ELR (cell line): ENCODE data around the gene GPNMB.
"Not testable (repeated sequence)": the region's sequence is repeated elsewhere in the genome, so short reads cannot be mapped to it uniquely, and the experiment has no call there.

Experiments used
- DNase-seq: peaks from one replicate; pipeline ENCODE4 v3.0.0-alpha.2; 2015; ENCODE audit warnings: low read depth

Gene GPNMB

GRCh38 chr7:23246555-23246954, at the start of gene GPNMB:
GPNMB (plus strand) TSS chr7:23246775; CDS start chr7:23246858, 83 bp downstream.
- peak; percentile 81 for DNase-seq

- DNase-seq = not testable (repeated sequence)
These were observed 48.8 kb upstream of the GPNMB start for GRCh38 chr7:23197745-23198144.

- DNase-seq = no peak
These were observed 46.2 kb upstream of the GPNMB start for GRCh38 chr7:23200331-23200730.

GRCh38 chr7:23204241-23204640, 42.3 kb upstream of the GPNMB start:
- no peak for DNase-seq

GRCh38 chr7:23205577-23205908, 41.0 kb upstream of the GPNMB start:
- DNase-seq = no peak

- no peak for DNase-seq
These were observed 40.4 kb upstream of the GPNMB start for GRCh38 chr7:23205909-23206767.

GRCh38 chr7:23207021-23207420, 39.6 kb upstream of the GPNMB start:
- no peak for DNase-seq

- peak; percentile 30 for DNase-seq
These were observed 38.7 kb upstream of the GPNMB start for GRCh38 chr7:23207884-23208283.

- no peak for DNase-seq
These were observed 38.3 kb upstream of the GPNMB start for GRCh38 chr7:23208316-23208715.

GRCh38 chr7:23210506-23210905, 36.1 kb upstream of the GPNMB start:
- DNase-seq = no peak

GRCh38 chr7:23211589-23211988, 35.0 kb upstream of the GPNMB start:
- DNase-seq = no peak

- DNase-seq = no peak
These were observed 34.2 kb upstream of the GPNMB start for GRCh38 chr7:23212395-23212794.

- no peak for DNase-seq
These were observed 33.7 kb upstream of the GPNMB start for GRCh38 chr7:23212841-23213240.

- DNase-seq = no peak
These were observed 32.8 kb upstream of the GPNMB start for GRCh38 chr7:23213755-23214154.

GRCh38 chr7:23214423-23214822, 32.2 kb upstream of the GPNMB start:
- no peak for DNase-seq

GRCh38 chr7:23214938-23215337, 31.6 kb upstream of the GPNMB start:
- DNase-seq = no peak

GRCh38 chr7:23216021-23216420, 30.6 kb upstream of the GPNMB start:
- DNase-seq = no peak

GRCh38 chr7:23218196-23218595, 28.4 kb upstream of the GPNMB start:
- no peak for DNase-seq

- DNase-seq = no peak
These were observed 25.8 kb upstream of the GPNMB start for GRCh38 chr7:23220690-23221305.

GRCh38 chr7:23222439-23223030, 24.0 kb upstream of the GPNMB start:
- no peak for DNase-seq

- not testable (repeated sequence) for DNase-seq
These were observed 22.2 kb upstream of the GPNMB start for GRCh38 chr7:23224364-23224763.

- DNase-seq = no peak
These were observed 19.6 kb upstream of the GPNMB start for GRCh38 chr7:23226844-23227450.

GRCh38 chr7:23228412-23228811, 18.2 kb upstream of the GPNMB start:
- DNase-seq = no peak
